ENCODE measurements around the gene RXRG.

DNA sequence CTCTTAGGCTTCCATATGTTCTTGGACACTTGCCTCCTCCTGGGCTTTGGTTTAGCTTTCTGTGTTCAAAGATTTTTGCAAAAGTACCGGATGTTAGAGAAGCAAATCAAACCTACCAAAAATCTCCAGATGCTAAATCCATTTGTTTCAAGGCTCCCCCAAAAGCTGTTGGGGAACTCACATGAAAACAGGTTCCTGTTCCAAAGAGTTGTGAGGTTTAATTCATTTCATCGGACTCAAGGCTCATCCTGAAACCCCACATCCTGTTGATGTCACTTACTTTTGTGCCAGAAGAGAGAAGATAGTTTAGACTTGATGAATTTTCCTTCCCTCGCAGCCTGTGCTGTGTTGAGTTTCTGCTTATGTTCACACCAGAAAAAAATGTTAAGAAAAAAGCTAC lies 41.7 kb upstream of the RXRG start:
- TF ChIP-seq TAF1 (IDR thresholded peaks at IDR 0.05; ENCODE audit: low read depth) (no peak), SMC3 (conservative IDR thresholded peaks at IDR 0.05; ENCODE audit: poor library complexity) (no peak)
- TF ChIP-seq, protein P1, sequence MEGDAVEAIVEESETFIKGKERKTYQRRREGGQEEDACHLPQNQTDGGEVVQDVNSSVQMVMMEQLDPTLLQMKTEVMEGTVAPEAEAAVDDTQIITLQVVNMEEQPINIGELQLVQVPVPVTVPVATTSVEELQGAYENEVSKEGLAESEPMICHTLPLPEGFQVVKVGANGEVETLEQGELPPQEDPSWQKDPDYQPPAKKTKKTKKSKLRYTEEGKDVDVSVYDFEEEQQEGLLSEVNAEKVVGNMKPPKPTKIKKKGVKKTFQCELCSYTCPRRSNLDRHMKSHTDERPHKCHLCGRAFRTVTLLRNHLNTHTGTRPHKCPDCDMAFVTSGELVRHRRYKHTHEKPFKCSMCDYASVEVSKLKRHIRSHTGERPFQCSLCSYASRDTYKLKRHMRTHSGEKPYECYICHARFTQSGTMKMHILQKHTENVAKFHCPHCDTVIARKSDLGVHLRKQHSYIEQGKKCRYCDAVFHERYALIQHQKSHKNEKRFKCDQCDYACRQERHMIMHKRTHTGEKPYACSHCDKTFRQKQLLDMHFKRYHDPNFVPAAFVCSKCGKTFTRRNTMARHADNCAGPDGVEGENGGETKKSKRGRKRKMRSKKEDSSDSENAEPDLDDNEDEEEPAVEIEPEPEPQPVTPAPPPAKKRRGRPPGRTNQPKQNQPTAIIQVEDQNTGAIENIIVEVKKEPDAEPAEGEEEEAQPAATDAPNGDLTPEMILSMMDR (IDR thresholded peaks at IDR 0.05; ENCODE audit: poor library complexity, severe bottlenecking) = no peak
